Stimulated activated naive CD8-positive, alpha-beta T cell treated with anti-CD3 and anti-CD28 coated beads, Interleukin-15, Interleukin-2, amounts not matched to agents 100 ng/mL and 50 ng/mL, for 24 hours (primary cell): ENCODE measurements around the gene SALL1.

Experiments
- H3K27ac Mint-ChIP-seq: one replicate; pipeline ENCODE4 v1.8.0; 2021; ENCODE audit warnings: mild to moderate bottlenecking, mixed read lengths
- H3K27me3 Mint-ChIP-seq: one replicate; pipeline ENCODE4 v1.8.0; 2021; ENCODE audit warnings: mixed read lengths
- H3K36me3 Mint-ChIP-seq: one replicate; pipeline ENCODE4 v1.8.0; 2021; ENCODE audit warnings: low read depth, mixed read lengths
- H3K4me1 Mint-ChIP-seq: one replicate; pipeline ENCODE4 v1.8.0; 2021; ENCODE audit warnings: low read depth, mixed read lengths
- H3K4me3 Mint-ChIP-seq: one replicate; pipeline ENCODE4 v1.8.0; 2021; ENCODE audit warnings: mild to moderate bottlenecking, mixed read lengths
- H3K9me3 Mint-ChIP-seq: one replicate; pipeline ENCODE4 v1.8.0; 2021; ENCODE audit warnings: mixed read lengths

SALL1 gene

DNA sequence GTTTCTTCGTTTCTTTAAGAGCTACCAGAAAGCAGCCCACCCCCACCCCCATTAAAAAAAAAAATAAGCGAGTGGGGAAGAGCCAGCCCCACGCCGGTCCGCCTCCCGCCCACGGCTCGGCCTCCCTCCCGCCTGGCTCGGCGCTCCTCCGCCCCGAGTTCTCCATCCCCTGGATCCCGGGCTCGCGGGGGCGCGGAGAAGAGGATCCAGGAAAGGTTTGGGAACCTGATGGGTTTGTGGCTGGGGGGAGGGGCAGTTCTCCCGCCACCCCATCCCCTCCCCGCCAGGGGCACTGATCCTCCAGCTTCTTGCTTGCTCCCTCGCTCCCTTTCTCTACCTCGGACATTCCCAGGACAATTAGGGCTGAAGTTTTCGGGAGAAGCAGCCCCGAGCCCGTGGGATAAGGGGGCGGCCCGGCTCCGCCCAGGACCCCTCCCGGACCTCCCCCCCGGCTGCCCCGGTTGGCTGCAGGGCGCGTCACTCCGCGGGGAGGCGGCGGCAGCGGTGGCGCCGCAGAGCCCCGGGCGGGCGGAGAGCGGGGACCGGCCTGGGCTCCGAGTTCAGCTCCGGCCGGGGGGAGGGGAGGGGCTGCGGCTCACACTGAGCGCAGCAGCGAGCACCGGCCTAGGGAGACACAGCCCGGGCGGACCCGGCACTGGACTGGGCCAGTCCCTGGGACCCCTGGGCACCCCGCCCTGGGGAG is 1.0 kb upstream of the SALL1 start:
- Mint-ChIP-seq H3K27me3 (peaks cover 69% of the 10 kb centered on the region), H3K9me3 (peaks cover 3% of the 10 kb centered on the region), H3K36me3 (peaks cover 5% of the 10 kb centered on the region), H3K27ac (no peak overlapping the region), H3K4me1 (peaks cover 11% of the 10 kb centered on the region), H3K4me3 (no peak overlapping the region)

DNA sequence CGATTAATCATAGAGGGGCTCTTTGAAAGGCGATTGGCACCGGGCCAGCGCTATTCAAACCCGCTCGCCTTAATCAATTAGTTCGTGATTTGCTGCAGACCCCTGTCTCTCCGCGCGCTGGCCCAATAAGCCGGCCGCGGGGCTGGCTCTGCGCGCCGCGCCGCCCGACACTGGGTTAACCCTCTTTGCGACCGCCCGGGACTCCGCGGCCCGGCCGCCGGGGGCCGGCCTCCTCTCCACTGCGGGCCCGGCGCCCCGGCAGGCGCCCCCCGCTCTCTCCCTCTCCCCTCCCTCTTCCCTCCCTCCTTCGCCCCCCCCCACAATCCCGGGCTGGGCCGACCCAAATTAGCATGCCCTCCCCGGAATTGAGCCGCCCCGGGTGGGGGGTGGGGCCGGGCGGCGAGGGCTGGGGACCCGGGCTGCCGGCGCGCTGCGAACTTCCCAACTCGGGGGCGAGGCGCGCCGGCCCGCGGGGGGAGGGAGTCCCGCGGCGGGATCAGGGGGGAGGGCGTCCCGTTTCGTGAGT is 428 bp upstream of the SALL1 start:
- Mint-ChIP-seq H3K9me3 (peaks cover 3% of the 10 kb centered on the region), H3K27ac (no peak overlapping the region), H3K4me1 (peaks cover 11% of the 10 kb centered on the region), H3K27me3 (peaks cover 69% of the 10 kb centered on the region), H3K4me3 (no peak overlapping the region), H3K36me3 (peaks cover 5% of the 10 kb centered on the region)

DNA sequence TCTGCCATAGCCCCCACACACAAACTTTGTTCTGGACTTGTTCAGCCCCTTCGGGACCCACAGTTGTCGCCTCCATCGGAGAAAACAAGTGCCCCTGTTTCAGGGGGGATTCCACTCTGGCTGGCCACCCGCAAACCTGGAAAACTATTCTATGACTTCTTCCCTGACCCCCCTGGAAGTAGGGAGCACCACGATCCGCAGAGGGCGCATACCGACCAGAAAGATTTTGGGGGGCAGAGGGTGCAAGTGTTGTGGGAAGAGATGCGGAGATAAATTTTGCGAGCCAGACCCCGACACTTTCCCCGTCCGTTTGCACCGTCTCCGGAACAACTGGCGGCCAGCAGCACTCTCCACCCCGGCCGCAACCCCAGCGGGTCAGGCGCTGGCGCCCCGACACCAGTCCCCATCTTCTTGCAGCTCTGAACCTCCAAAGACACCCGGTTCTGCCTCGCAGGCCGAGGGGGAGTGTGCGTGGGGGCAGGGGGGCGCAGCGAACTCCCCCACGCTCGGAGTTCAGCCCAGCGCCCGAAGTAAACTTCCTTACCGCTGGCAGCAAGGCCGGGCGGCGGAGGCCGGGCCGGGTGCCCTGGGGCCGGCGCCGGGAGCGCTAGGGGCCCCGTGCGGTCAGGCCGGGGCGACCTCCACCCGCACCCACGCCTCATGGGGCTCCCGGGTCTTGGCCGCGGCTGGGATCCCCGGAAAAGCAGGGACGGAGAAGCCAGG is 744 bp downstream of the SALL1 start:
- peaks cover 5% of the 10 kb centered on the region for H3K36me3 Mint-ChIP-seq
- no peak overlapping the region for H3K4me3 Mint-ChIP-seq
- H3K4me1 Mint-ChIP-seq, result peaks cover 11% of the 10 kb centered on the region
- H3K27ac Mint-ChIP-seq, result no peak overlapping the region
- peaks cover 3% of the 10 kb centered on the region for H3K9me3 Mint-ChIP-seq
- H3K27me3 Mint-ChIP-seq, result peaks cover 75% of the 10 kb centered on the region

DNA sequence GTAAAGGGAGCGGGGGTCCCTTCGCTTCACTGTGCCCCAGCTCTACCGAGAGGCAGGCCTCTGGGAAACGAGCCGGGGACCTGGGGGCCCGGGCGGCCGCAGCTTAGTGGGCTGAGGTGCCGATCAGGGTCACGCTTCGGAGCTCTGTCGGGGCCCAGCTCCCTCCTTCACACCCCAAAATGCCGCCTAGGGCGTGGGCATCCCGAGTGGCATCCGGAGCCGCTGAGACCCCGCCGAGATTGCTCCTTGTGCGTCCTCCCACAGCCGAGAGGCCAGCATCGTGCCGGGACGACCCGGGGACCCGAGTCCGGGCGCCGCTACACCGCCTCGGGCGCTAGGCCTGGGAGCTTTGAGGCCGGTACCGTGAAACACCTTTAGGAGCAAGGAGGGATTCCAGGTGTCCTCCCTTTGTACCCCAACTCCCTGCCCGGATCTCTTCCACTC is 1.3 kb downstream of the SALL1 start:
- peaks cover 11% of the 10 kb centered on the region for H3K4me1 Mint-ChIP-seq
- no peak overlapping the region for H3K27ac Mint-ChIP-seq
- H3K27me3 Mint-ChIP-seq, result peaks cover 74% of the 10 kb centered on the region
- H3K36me3 Mint-ChIP-seq, result peaks cover 5% of the 10 kb centered on the region
- H3K4me3 Mint-ChIP-seq, result no peak overlapping the region
- peaks cover 3% of the 10 kb centered on the region for H3K9me3 Mint-ChIP-seq

DNA sequence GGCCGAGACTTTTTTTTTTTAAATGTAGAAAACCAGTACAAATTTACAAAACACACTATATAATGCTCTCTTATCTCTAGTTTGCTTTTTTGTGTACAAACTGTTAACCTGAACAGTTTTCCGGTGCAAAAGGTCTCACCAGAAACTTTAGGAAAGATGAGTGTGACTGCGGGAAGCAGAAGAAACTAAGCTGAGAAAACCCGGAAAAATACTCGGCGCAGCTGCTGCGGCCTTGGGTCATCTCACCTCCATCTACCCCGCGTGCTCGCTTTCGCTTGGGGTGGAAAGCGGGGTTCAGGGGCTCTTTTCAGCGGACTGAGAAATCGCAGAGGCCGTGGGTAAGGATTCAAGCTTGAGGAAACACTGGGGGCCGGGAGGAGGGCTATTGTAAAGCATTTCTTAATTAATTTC is 1.8 kb downstream of the SALL1 start:
- Mint-ChIP-seq H3K4me1 (peaks cover 11% of the 10 kb centered on the region), H3K27me3 (peaks cover 72% of the 10 kb centered on the region), H3K9me3 (peaks cover 3% of the 10 kb centered on the region), H3K4me3 (no peak overlapping the region), H3K36me3 (peaks cover 5% of the 10 kb centered on the region), H3K27ac (no peak overlapping the region)

DNA sequence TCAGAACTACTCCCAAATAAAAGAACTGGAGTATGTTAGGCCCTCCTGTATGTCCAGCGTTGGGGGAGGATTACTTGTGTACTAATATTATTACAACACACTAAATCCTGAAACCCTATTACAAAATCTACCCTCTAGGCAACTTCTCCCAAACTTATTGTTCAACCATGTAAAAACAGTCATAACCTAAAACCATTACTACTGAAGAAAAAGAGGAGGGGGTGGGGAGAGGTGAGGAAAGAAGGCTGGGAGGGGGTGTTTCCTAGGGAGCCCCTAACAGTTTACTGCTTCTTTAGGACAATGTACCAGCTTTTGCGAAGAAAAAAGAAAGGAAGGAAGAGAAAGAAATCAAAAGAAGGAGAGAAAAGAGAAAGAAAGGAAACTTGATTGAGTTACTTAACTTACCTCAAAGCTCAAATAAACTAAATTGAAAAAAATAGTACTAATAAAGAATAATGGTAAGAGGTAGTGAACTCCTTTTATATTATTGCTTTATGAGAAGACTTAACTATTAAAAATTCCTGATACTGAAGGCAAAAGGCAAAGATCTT is 2.3 kb downstream of the SALL1 start:
- Mint-ChIP-seq H3K4me3 (no peak overlapping the region), H3K27ac (no peak overlapping the region)

DNA sequence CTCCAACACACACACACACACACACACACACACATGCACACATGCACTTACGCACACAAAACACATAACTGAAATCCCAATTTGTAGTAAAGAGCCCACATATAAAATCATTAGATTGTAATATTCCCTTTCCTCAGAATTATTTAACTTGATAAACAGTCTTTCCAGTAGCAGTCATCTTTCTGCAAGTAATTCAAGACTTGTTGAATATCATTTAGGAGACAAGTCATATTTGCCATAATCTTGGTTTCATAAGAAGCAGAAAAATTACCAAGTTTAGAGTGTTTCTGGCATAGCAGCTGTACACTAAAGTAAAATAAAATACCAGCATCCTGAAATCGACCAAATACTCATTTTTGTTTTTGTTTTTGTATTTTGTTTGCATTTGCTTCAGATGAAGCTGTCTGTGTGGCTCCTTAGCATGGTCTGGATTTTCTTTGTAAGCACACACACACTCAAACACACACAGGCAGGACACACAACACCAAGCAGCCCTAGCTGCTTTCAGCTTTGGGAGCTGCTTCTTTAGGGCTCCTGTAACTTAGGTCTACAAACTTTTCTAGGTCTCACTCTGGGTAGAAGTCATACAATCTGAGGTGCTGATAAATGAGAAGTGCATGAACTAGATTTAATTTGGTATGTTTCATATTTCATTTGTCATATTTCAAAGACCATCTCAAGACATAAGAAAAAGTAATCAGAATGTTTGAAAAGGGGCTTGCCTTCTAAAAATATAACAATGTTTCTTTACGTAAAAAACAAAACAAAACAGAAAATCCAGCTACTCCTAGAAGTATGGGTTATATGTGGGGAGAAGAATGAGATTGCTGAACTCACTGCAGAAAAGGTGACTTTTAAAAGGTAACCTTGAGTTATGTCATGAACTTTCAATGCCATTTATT is 3.0 kb downstream of the SALL1 start:
- peaks cover under 1% of the 10 kb centered on the region for H3K36me3 Mint-ChIP-seq
- peaks cover 3% of the 10 kb centered on the region for H3K9me3 Mint-ChIP-seq
- no peak overlapping the region for H3K4me3 Mint-ChIP-seq
- H3K27ac Mint-ChIP-seq, result no peak overlapping the region
- H3K27me3 Mint-ChIP-seq, result peaks cover 67% of the 10 kb centered on the region
- peaks cover 5% of the 10 kb centered on the region for H3K4me1 Mint-ChIP-seq

More for the DNA sequence above, 2.3 kb downstream of the SALL1 start:
- Mint-ChIP-seq H3K9me3 (peaks cover 3% of the 10 kb centered on the region), H3K27me3 (peaks cover 72% of the 10 kb centered on the region), H3K36me3 (peaks cover 5% of the 10 kb centered on the region), H3K4me1 (peaks cover 11% of the 10 kb centered on the region)

DNA sequence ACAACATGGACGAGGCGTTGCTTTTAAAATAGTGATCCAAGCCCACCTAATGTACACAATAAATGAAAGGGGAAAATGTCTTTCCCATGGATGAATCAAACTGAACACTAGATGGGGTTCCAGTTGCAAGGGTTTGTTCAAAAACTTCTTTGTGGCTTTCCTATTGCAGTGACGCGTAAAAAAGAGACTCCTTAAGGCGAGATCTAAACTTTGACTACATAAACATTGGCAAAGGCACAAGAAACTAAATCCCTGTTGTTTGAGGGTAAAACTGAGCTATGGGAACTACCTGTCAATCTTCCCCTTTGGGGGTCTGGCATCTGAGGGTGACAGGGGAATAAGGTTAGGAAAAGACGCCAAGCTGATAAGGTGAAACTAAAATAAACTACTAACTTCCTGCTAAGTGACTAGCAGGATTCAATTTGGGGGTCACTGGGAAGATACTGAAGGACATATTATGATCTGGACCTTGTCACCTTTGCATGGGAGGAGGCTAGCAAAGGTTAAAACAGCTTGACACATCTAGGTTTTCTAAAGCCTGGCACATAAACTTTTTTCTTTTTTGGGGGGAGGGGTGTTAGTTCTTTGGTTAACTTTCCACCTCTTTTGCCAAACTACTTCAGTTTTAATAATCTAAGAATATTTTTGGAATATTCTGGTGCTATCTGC is 4.7 kb downstream of the SALL1 start:
- Mint-ChIP-seq H3K4me3 (no peak overlapping the region), H3K27me3 (peaks cover 62% of the 10 kb centered on the region), H3K9me3 (peaks cover 3% of the 10 kb centered on the region), H3K4me1 (no peaks in the 10 kb centered on the region), H3K36me3 (no peaks in the 10 kb centered on the region), H3K27ac (no peak overlapping the region)

DNA sequence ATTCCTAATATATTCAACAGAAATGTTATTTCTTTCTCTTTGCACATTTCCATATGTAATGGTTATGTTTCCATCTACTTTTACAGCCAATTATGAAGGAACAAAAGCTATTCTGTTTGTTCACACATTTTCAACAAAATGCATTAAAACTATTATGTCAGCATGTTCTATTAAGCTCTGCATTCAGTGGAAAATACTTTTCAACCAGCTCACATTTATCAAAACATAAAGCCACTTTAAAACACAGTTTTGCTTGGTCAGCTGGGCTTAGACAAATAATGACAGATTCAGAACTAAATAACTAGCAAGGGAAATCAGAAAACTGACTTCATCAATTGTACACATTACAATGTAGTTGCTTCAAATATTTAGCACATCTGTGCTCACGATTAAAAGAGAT is 6.9 kb downstream of the SALL1 start:
- Mint-ChIP-seq H3K4me1 (no peaks in the 10 kb centered on the region), H3K36me3 (no peaks in the 10 kb centered on the region), H3K4me3 (no peak overlapping the region), H3K27ac (no peak overlapping the region), H3K27me3 (peaks cover 53% of the 10 kb centered on the region), H3K9me3 (peaks cover 3% of the 10 kb centered on the region)

DNA sequence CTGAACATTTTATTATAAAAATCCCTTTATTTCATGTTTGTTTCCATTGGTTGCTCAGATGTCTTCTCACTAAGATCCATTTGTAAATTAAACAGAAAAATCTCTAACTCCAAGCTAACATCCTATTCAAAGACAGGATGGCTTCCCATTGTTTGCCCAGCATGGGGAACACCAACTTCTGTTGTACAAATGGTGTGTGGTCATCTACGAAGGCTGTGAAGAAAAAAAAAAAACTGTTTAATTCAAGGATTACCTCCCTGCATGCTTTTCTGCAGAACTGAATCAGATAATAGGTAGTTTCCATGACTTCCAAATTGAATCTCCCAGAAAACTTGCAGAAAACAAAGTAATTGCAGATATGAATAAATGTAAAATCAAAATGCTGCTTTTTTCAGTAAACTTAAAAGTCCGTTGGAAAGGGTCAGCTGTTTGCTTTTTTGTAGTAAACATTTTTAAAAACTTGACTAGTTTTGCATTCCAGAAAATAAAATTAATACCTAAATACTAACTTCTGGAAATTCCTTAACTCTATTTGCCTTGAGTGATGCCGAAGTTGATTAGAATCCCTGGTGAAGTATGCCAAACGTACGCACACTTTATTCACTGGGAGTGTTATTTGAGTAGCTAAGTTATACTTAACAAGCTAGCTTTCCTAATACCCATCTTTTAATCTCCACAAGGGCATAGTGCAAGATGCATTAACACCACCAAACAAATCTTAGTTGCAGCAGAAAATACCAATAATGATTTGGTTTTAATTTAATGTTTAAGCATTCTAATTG is 7.7 kb downstream of the SALL1 start:
- Mint-ChIP-seq H3K4me3 (no peak overlapping the region), H3K27ac (no peak overlapping the region), H3K9me3 (peaks cover 3% of the 10 kb centered on the region), H3K4me1 (no peaks in the 10 kb centered on the region), H3K27me3 (peaks cover 45% of the 10 kb centered on the region), H3K36me3 (no peaks in the 10 kb centered on the region)

DNA sequence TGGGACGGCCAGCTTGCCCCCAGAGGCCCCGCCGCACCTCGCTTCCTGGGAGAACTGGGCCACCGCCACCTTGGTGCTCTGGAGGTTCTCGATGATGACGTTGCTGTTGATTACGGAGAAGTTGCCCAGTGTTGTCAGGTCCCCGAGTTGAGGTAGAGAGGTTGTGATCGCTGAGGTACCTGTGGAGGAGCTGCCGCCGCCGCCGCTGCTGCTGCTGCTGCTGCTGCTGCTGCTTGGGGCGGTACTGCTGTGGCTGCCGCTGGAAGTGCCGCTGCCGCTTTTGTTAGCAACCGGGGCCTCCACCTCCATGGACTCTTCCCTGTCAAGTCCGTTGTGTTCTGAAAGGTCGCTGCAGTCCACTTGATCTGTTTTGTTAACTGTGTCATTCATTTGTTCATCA is 9.5 kb downstream of the SALL1 start:
- Mint-ChIP-seq H3K9me3 (peaks cover 3% of the 10 kb centered on the region), H3K4me1 (no peaks in the 10 kb centered on the region), H3K27ac (no peak overlapping the region), H3K4me3 (no peak overlapping the region), H3K36me3 (no peaks in the 10 kb centered on the region), H3K27me3 (peaks cover 28% of the 10 kb centered on the region)

DNA sequence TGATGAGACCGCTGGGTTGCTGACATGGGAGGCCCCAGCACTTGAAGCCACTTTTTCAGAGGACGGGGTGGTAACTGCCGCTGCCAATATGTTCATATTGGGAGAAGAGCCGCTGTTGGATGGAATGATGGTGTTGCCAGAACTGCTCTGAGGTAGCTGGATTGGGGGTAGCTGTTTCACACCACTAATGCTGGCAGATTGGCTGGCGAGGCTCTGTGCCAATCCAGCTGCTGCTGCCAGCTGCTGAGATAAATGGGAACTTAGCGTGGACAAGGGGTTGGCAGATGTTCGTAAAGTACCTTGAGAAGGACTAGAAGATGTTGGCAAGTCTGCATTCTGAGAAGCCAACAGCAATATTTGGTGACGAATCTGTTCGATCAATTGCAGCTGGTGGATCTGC is 10.0 kb downstream of the SALL1 start:
- peaks cover 25% of the 10 kb centered on the region for H3K27me3 Mint-ChIP-seq
- no peaks in the 10 kb centered on the region for H3K4me1 Mint-ChIP-seq
- no peak overlapping the region for H3K27ac Mint-ChIP-seq
- peaks cover 3% of the 10 kb centered on the region for H3K9me3 Mint-ChIP-seq
- no peak overlapping the region for H3K4me3 Mint-ChIP-seq
- no peaks in the 10 kb centered on the region for H3K36me3 Mint-ChIP-seq

DNA sequence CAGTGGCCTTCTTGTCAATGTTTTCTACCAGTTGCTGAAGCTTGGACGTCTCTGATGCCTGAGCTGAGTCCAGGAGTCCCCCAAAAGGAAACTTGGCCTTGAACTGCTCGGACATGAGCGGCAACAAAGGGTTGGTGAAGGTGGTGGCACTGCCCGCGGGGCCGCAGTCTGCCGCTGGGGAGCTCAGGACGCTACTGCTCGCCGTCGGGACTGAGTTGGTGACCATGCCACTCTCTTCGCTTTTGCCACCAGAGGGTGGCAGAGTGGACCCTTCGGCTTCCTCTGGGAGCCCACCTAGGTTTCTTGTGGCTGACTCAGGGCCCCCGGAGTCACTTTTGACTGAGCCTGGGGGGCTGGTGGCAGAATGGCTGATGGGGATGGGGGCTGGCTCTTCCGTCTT is 11.0 kb downstream of the SALL1 start:
- H3K27ac Mint-ChIP-seq, result no peak overlapping the region
- peaks cover 3% of the 10 kb centered on the region for H3K9me3 Mint-ChIP-seq
- H3K4me3 Mint-ChIP-seq, result no peak overlapping the region
- no peaks in the 10 kb centered on the region for H3K4me1 Mint-ChIP-seq
- no peaks in the 10 kb centered on the region for H3K36me3 Mint-ChIP-seq
- peaks cover 24% of the 10 kb centered on the region for H3K27me3 Mint-ChIP-seq
